ENCODE measurements around the gene KCNQ2.

Gene KCNQ2

GRCh38 chr20:63470410-63470809 lies 2.0 kb downstream of the KCNQ2 start:
- no peak for DNase-seq

DNA sequence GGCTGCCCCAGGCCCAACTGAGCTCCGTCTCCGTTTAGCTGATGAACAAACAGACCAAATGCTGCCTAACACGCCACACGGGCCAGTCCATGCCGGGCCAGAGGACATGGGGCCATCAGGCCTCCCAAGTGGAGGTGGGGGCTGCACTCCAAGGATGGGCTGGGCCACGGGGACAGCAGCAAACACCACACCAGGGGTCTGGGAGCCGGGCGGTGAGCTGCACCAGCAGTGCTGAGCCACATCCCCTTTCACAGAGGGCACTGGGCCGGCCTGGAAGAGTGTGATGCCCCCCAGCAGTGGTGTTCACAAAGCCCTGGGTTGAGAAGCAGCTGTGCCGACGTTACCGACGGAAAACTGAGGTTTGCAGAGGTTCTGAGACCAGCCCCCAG lies 2.7 kb downstream of the KCNQ2 start:
- DNase-seq: no peak

- no peak for DNase-seq
These were observed 3.3 kb downstream of the KCNQ2 start for GRCh38 chr20:63469019-63469712.

- no peak for DNase-seq
These were observed 4.0 kb downstream of the KCNQ2 start for GRCh38 chr20:63468421-63468820.

- DNase-seq: no peak
These were observed 5.0 kb downstream of the KCNQ2 start for GRCh38 chr20:63467294-63468083.

DNA sequence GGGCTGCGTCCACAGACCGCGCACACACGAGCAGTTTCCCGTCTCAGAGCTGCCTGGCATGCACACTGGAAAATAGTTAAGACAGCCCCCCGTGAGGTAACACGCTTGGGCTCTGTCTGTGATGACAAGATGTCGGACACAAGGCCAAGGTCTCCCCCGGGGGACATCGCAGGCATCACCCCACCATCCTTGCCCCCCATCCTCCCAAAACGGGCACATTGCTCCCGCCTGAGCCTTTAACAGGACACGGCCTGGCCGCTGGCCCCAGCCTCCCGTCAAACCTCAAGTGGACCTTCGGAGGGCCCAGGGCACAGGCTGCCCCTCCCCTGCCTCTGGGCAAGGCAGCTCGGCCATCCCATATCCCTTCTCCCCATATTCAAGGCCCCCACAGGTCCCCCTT lies 5.6 kb downstream of the KCNQ2 start:
- no peak for DNase-seq

GRCh38 chr20:63466250-63466825 lies 6.1 kb downstream of the KCNQ2 start:
- DNase-seq: no peak

- no peak for DNase-seq
These were observed 6.8 kb downstream of the KCNQ2 start for GRCh38 chr20:63465380-63466249.

DNA sequence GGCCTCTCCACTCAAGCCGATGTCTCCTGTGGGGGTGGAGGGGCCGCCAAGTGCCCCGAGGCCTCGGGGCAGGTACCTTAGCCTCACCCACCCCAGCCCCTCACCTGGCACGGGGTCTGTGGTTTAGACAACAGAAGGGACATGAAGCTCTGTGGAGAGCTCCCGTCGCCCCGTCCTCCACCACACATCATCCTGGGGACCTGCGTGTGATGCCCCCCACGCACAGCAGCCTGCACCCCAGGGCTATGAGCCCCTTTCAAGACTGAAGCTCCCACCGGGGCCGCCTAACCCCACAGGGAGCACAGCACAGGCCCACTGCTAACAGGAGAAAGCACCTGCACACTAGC lies 8.2 kb downstream of the KCNQ2 start:
- DNase-seq: no peak

- DNase-seq: no peak
These were observed 8.8 kb downstream of the KCNQ2 start for GRCh38 chr20:63463400-63464288.

DNA sequence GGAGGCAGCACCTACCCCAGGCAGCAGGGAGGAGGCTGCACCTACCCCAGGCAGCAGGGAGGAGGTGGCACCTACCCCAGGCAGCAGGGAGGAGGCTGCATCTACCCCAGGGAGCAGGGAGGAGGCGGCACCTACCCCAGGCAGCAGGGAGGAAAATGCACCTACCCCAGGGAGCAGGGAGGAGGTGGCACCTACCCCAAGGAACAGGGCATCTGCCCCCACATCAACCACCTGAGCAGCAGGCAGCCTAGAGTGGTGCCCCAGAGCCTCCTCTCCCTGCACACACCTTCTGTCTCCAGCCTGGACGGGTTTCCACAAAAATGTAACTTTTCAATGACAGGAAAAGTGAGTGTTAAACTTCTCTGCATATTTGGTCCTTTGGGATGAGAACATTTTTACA lies 10.2 kb downstream of the KCNQ2 start:
- no peak for DNase-seq

- no peak for DNase-seq
These were observed 11.2 kb downstream of the KCNQ2 start for GRCh38 chr20:63461104-63461763.

DNA sequence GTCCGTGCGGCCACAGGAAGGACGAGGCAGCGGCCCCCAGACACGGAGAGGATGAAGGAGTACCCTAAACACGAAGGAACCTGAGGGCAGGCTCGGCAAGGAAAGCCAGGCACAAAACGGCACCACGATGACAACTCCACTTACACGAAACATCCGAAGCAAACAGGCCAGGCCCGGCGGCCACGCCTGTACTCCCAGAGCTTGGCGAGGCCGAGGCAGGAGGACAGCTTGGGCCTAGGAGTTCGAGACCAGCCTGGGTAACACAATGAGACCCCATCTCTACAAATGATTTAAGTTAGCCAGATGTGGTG lies 13.4 kb downstream of the KCNQ2 start:
- no peak for DNase-seq

DNA sequence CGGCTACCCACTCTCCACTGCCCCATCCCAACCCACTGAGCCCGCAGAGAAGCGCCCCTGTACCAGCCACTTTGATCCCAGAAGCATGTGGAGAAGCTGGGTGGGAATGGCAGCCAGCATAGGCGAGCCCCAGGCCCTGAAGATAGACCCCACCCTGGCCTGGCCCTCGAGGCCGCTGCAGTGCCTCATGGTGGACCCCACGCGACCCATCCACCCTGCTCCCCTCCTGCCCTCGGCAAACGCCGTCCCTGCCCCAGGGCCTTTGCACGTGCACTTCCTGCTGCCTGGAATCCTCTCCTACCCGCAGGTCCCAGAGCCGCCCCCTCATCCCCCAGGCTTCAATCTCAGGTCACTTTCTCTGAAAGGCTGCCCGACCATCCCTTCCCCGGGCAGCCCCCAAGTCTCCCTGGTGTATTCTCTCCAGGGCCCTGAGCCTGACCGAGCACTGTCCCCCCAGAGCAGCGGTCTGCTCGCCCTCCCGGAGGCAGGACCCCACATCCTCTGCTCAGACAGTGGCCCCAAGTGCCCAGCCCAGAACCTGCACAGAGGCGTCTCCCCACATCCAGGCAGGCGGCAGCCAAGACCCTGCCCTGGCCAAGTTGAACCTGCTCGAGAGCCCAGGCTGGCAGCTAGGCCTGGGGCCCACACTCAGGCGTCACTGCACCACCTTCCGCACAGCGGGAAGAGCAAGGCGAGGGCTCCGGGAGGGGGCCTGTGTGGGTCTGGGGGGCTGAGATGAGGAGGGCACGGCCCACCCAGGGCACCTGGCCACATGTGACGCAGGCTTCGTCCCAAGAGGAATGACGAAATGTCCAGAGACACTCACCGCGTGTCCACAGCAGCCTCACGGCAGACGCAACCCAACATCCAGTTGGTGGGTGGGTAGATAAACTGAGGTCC lies 14.0 kb downstream of the KCNQ2 start:
- no peak for DNase-seq

DNA sequence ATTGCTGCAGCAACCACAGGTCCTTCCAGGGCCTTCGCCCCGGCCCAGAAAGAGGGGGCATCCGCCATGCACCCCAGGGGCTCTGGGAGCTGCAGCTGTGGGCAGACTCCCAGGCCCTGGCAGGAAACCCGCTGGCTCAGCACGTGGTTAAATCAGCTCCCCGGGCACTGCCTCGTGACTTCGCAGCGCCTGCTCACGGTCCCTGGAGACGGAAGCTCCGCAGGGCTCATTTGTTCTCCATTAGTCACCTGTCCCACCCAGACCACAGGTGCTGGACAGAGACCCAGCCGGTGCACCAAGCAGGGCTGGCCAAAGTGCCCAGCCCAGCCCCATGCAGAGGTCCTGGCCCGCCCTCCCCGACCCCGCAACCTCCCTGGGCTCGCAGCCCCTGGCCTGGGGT lies 14.7 kb downstream of the KCNQ2 start:
- DNase-seq: no peak

- DNase-seq: no peak
These were observed 15.8 kb downstream of the KCNQ2 start for GRCh38 chr20:63456429-63457284.

DNA sequence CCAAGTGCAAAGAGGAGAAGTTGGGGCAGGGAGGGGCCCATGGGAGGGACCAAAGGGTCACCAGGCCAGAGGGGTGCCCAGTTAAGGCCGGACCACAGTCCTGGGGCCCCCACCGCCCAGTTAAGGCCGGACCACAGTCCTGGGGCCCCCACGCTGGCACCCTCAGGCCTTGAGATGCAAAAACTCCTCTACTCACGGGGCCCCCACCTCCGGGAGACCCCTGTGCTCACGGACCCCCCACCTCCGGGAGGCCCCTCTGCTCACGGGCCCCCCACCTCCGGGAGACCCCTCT lies 16.9 kb downstream of the KCNQ2 start:
- no peak for DNase-seq

GRCh38 chr20:63454731-63455567 lies 17.5 kb downstream of the KCNQ2 start:
- DNase-seq: no peak

Measured in activated CD4-positive, CD25-positive, alpha-beta regulatory T cell (primary cell).